Measurements from ENCODE around the gene CASK. TPM values are rescaled to one million over a fixed set of nuclear protein-coding genes. Genes with fewer than 3 reads are reported as not detected.
"Not testable (repeated sequence)": the region's sequence is repeated elsewhere in the genome, so short reads cannot be mapped to it uniquely, and the experiment has no call there.

Gene CASK
- total RNA-seq, 1 donor from 2014 or later: 13.4 TPM

DNA sequence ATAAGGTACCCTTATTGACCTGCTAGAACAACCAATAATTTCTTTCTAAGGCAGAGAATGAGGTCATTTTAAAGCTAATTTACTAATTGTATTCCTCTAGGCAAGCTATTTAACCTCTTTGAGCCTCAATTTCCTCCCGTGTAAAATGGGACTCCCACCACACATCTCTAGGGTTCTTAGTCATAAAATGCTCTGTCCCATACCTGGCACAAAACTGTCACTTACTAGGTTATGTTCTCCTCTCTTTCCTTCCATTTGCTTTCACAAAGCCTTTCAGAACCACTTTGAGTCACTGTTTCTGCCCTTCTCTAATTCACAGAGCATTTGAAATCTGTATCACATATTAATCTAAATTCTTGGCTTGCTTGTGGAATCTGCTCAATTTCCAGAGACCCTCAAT is 201.8 kb downstream of the CASK start:
- TF ChIP-seq, protein P1, sequence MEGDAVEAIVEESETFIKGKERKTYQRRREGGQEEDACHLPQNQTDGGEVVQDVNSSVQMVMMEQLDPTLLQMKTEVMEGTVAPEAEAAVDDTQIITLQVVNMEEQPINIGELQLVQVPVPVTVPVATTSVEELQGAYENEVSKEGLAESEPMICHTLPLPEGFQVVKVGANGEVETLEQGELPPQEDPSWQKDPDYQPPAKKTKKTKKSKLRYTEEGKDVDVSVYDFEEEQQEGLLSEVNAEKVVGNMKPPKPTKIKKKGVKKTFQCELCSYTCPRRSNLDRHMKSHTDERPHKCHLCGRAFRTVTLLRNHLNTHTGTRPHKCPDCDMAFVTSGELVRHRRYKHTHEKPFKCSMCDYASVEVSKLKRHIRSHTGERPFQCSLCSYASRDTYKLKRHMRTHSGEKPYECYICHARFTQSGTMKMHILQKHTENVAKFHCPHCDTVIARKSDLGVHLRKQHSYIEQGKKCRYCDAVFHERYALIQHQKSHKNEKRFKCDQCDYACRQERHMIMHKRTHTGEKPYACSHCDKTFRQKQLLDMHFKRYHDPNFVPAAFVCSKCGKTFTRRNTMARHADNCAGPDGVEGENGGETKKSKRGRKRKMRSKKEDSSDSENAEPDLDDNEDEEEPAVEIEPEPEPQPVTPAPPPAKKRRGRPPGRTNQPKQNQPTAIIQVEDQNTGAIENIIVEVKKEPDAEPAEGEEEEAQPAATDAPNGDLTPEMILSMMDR (IDR thresholded peaks at IDR 0.05; ENCODE audit: borderline replicate concordance): no peak
- intact Hi-C loops (cut with micrococcal nuclease): no loop called here
- DNase-seq: no peak
- H3K4me3 ChIP-seq: no peak overlapping the region
- H3K27ac ChIP-seq (replicated peaks): no peak overlapping the region
- H3K27me3 ChIP-seq (ENCODE audit: low read depth): no peaks in the 10 kb centered on the region
- H3K4me1 ChIP-seq: no peaks in the 10 kb centered on the region
- H3K9me3 ChIP-seq (replicated peaks): no peaks in the 10 kb centered on the region
- H3K36me3 ChIP-seq: no peaks in the 10 kb centered on the region

DNA sequence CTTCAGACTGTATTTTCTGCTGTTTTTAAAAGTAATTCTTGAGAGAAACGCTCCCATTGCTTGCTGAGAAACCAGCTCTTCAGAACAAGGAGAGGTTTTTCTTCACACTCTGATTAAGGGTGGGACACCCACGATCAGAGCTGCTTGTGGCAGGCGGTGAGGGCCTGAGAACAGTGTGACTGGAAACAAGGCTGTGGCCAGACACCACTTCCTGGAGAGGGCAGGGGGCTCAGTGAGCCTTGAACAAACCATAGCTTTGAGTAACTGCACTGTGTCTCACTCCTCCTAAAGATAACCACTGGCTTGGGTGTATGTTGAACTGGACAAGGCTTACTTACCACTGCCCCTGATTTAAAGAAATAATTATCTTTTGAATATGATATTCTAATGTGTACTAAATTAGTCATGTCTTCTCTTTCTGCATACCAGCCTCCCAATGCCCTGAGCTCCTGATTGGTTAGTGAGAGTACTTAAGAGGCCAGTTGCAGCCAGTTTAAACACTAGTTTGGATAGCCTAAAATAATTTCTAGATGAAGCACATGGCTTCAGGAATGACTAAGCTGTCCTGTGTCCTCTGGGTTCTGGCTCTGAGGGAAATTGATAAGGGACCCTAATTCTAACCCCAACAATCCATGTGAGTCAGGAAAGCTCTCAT is 203.1 kb downstream of the CASK start:
- Histone ChIP-seq H3K4me3 (no peak overlapping the region), H3K36me3 (no peaks in the 10 kb centered on the region), H3K9me3 (replicated peaks) (no peaks in the 10 kb centered on the region), H3K27me3 (ENCODE audit: low read depth) (no peaks in the 10 kb centered on the region), H3K4me1 (no peaks in the 10 kb centered on the region), H3K27ac (replicated peaks) (no peak overlapping the region)
- TF ChIP-seq, protein P1 (IDR thresholded peaks at IDR 0.05; ENCODE audit: borderline replicate concordance): no peak
- DNase-seq: no peak
- intact Hi-C loops (cut with micrococcal nuclease): no loop called here

DNA sequence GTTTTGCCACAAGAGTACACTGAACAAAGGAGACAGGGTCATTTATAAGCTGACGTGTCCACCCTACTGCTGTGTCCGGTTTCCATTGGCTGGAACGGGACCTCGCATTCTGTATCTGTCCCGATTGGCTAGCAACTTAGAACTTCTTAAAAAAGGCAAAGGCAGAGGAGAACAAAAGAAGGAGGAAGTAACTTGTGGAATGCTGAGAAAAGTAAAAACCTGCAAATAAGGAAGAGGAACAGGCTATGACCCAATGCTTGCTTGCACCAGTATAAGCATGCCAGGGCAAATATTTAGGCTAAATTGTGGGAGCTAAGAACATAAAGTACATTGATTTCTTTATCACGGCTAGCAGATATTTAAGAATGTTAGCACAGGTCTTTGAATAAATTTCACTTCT is 203.7 kb downstream of the CASK start:
- H3K27ac ChIP-seq (replicated peaks); H3K9me3 ChIP-seq (replicated peaks); DNase-seq; H3K36me3 ChIP-seq; H3K4me1 ChIP-seq; H3K27me3 ChIP-seq (ENCODE audit: low read depth); H3K4me3 ChIP-seq; intact Hi-C loops (cut with micrococcal nuclease): not testable (repeated sequence)

DNA sequence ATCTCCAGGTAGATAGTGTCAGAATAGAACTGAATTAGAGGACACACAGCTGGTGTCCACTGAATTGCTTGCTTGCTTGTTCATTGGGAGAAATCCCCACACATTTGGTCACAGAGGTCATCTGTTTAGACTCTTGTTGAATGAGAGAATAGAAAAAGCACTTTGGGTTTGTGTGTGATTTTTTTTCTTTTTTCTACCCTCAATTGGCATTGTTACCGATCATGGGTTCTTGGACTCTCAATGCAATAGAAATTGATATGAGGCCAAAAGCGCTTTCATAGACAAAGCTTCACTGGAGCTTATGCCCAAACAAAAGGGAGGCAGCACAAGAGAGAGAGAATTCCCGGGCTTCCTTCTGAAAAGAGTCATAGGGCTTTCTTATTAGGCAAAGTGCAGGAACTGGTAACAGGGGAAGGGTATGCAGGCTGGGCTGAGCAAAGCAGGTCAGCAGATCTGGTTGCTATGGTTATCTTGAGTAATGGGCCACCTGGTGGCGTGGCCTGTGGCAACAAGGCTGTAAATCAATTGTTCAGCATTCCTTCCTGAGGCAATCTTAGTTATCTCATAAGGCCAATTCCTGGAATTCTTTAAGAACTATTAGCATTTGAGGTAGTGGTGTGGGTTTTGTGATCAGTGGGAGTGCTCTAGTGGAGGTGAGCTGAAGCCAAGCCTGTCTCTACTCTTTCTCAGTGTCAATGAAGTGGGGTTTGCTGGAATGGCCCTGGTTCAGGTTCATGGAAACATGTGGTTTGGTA is 204.7 kb downstream of the CASK start:
- no peaks in the 10 kb centered on the region for H3K36me3 ChIP-seq
- H3K27me3 ChIP-seq (ENCODE audit: low read depth): no peaks in the 10 kb centered on the region
- no peak for DNase-seq
- H3K27ac ChIP-seq (replicated peaks): no peak overlapping the region
- TF ChIP-seq, protein P1 (IDR thresholded peaks at IDR 0.05; ENCODE audit: borderline replicate concordance): no peak
- H3K4me3 ChIP-seq: no peak overlapping the region
- intact Hi-C loops (cut with micrococcal nuclease): no loop called here
- no peaks in the 10 kb centered on the region for H3K4me1 ChIP-seq
- no peaks in the 10 kb centered on the region for H3K9me3 ChIP-seq (replicated peaks)

DNA sequence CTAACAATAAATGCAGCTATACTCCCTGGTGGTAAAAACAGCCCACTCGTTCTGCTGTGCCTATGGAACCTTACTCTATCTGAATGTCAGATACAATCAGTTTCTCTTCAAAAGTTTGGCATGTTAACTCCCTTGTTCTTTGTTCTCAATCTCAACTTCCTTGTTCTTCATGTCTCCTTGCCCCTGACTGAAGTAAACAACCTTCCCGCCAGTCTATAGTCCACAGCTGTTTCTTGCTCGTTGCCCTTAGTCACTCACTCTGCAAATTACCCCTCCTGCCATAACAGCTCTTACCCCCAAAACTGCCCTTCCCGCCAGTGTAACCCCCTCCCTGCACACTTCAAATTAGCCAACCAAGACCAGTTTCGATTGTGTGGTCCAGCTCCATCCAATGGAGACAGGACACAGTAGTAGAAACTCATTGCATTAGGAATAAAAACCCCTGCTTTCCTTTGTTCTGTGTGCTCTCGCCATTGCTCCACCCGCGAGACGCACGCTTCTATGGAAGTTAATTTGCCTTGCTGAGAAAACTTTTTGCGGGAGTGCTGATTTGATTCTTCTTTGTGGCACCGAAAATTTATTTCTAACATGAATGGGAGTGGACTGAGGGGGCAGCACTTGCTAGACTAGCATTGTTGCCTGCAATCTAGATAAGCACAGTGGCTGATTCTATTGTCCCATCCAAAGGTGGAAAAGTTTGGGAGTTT is 206.4 kb downstream of the CASK start:
- TF ChIP-seq, protein P1 (IDR thresholded peaks at IDR 0.05; ENCODE audit: borderline replicate concordance): no peak
- no peak for DNase-seq
- Histone ChIP-seq H3K9me3 (replicated peaks) (no peaks in the 10 kb centered on the region), H3K4me1 (no peaks in the 10 kb centered on the region), H3K36me3 (no peaks in the 10 kb centered on the region), H3K27me3 (ENCODE audit: low read depth) (no peaks in the 10 kb centered on the region), H3K4me3 (no peak overlapping the region), H3K27ac (replicated peaks) (no peak overlapping the region)
- intact Hi-C loops (cut with micrococcal nuclease): no loop called here

Measured in left ventricle myocardium inferior (tissue), 1 donor.